H1 (cell line): ENCODE measurements around the gene PRKCD. TPM values are rescaled to one million over a fixed set of nuclear protein-coding genes. Genes with fewer than 3 reads are reported as not detected.
A peak's percentile ranks its signal among the peaks of the same experiment; 100 is the strongest.

Experiments used
- CTCF ChIA-PET: fragments of 300-600 bp; sonication (Branson Sonifier 250); formaldehyde crosslinking; loops from one replicate; lab custom pipeline; 2021; ENCODE audit not compliant: partially characterized antibody; lab: Charles Lee
- POLR2A ChIA-PET: fragments of 300-600 bp; sonication (Branson Sonifier 250); formaldehyde crosslinking; loops from one replicate; lab custom pipeline; 2021; ENCODE audit warnings: inconsistent platforms; ENCODE audit not compliant: partially characterized antibody; lab: Charles Lee
- DNase-seq, 2 experiments: peaks; one replicate each; pipeline versions ENCODE4 v3.0.0 to v3.0.0-alpha.2; 2010 to 2022; ENCODE audit warnings: low spot score in 2 of 2, low read depth in 1 of 2, mixed read lengths in 1 of 2
- FAIRE-seq: peaks from 2 replicates; lab custom pipeline; 2011; peaks lifted over from hg19 to GRCh38; lab: Jason Lieb, UNC
- H2AFZ ChIP-seq: 2 replicates; pipeline ENCODE4 v1.8.1; 2012; ENCODE audit warnings: low read length, inconsistent platforms
- H2AK5ac ChIP-seq: 2 replicates; pipeline ENCODE4 v1.6.1; 2013; ENCODE audit warnings: low read depth, low read length
- H2BK120ac ChIP-seq: replicated peaks from 2 replicates; pipeline ENCODE3; 2013; ENCODE audit warnings: low read depth, low read length, inconsistent platforms
- H2BK12ac ChIP-seq: 2 replicates; pipeline ENCODE4 v1.6.1; 2013; ENCODE audit warnings: low read depth, low read length
- H2BK15ac ChIP-seq: 2 replicates; pipeline ENCODE4 v1.6.1; 2013; ENCODE audit warnings: low read length
- H2BK20ac ChIP-seq: 2 replicates; pipeline ENCODE4 v1.6.1; 2013; ENCODE audit warnings: low read length
- H2BK5ac ChIP-seq: 2 replicates; pipeline ENCODE4 v1.6.1; 2013; ENCODE audit warnings: low read depth, low read length
- H3K14ac ChIP-seq: 2 replicates; pipeline ENCODE4 v1.6.1; 2013; ENCODE audit warnings: inconsistent platforms; ENCODE audit not compliant: insufficient read length
- H3K18ac ChIP-seq: 2 replicates; pipeline ENCODE4 v1.6.1; 2013; ENCODE audit warnings: low read length; ENCODE audit errors: extremely low read depth
- H3K23ac ChIP-seq: 2 replicates; pipeline ENCODE4 v1.6.1; 2013; ENCODE audit warnings: inconsistent platforms; ENCODE audit not compliant: insufficient read length
- H3K23me2 ChIP-seq: 2 replicates; pipeline ENCODE4 v1.6.1; 2013; ENCODE audit warnings: low read depth, low read length
- H3K27ac ChIP-seq: 2 replicates; pipeline ENCODE4 v1.6.1; 2011; ENCODE audit warnings: low read depth, low read length, inconsistent platforms
- H3K27me3 ChIP-seq, 4 experiments: replicated peaks in 1 of 4; 1 replicate in 1 of 4; 2 replicates in 3 of 4; pipeline versions ENCODE4 v1.6.1 to v1.8.1; 2011 to 2013; ENCODE audit warnings: low read length in 3 of 4, mild to moderate bottlenecking in 3 of 4, inconsistent platforms in 2 of 4, mixed read lengths in 2 of 4, moderate library complexity in 1 of 4; ENCODE audit not compliant: control insufficient read depth in 3 of 4, insufficient read depth in 3 of 4; ENCODE audit errors: extremely low read depth in 1 of 4
- H3K36me3 ChIP-seq, 4 experiments: 2 replicates each; pipeline versions ENCODE4 v1.6.1 to v1.8.1; 2011 to 2013; ENCODE audit warnings: mild to moderate bottlenecking in 4 of 4, low read length in 3 of 4, moderate library complexity in 2 of 4, control low read depth in 1 of 4, inconsistent platforms in 1 of 4; ENCODE audit not compliant: insufficient read depth in 4 of 4, control insufficient read depth in 2 of 4
- H3K4ac ChIP-seq: replicated peaks from 2 replicates; pipeline ENCODE3; 2013; ENCODE audit warnings: low read length, low read depth, mixed read lengths, inconsistent platforms; ENCODE audit not compliant: insufficient read length
- H3K4me1 ChIP-seq, 4 experiments: replicated peaks in 1 of 4; 1 replicate in 1 of 4; 2 replicates in 3 of 4; pipeline versions ENCODE4 v1.6.1 to v1.8.1; 2011 to 2013; ENCODE audit warnings: low read length in 3 of 4, inconsistent platforms in 2 of 4, mixed read lengths in 1 of 4; ENCODE audit not compliant: insufficient read depth in 4 of 4, control insufficient read depth in 3 of 4
- H3K4me2 ChIP-seq, 2 experiments: 2 replicates each; pipeline versions ENCODE4 v1.6.1 to v1.8.1; 2011 to 2013; ENCODE audit warnings: low read depth in 2 of 2, low read length in 2 of 2, control low read depth in 1 of 2, inconsistent platforms in 1 of 2, mild to moderate bottlenecking in 1 of 2; ENCODE audit not compliant: insufficient read depth in 1 of 2
- H3K4me3 ChIP-seq, 4 experiments: fragments of 200-600, 300-600 bp in 1 of 4; sonication (generic), shearing (Covaris generic), sonication (Bioruptor Twin) in 1 of 4; 2 replicates each; pipeline versions ENCODE4 v1.5.1 to v1.8.1; 2011 to 2016; ENCODE audit warnings: low read length in 4 of 4, low read depth in 3 of 4, control low read depth in 2 of 4, inconsistent platforms in 2 of 4, mild to moderate bottlenecking in 2 of 4, mixed read lengths in 1 of 4, moderate library complexity in 1 of 4; ENCODE audit not compliant: insufficient read depth in 2 of 4; ENCODE audit errors: extremely low read depth in 1 of 4
- H3K56ac ChIP-seq: replicated peaks from 2 replicates; pipeline ENCODE3; 2013; ENCODE audit warnings: low read depth, mild to moderate bottlenecking, mixed read lengths, low read length, inconsistent platforms; ENCODE audit not compliant: insufficient read length
- H3K79me1 ChIP-seq: 2 replicates; pipeline ENCODE4 v1.6.1; 2013; ENCODE audit warnings: low read depth, low read length, control low read depth
- H3K79me2 ChIP-seq, 2 experiments: 2 replicates each; pipeline versions ENCODE4 v1.6.1 to v1.8.1; 2012 to 2013; ENCODE audit warnings: low read length in 2 of 2, mild to moderate bottlenecking in 2 of 2, inconsistent platforms in 1 of 2; ENCODE audit not compliant: insufficient read depth in 2 of 2, control insufficient read depth in 1 of 2
- H3K9ac ChIP-seq, 4 experiments: replicated peaks in 1 of 4; 1 replicate in 1 of 4; 2 replicates in 3 of 4; pipeline versions ENCODE4 v1.6.1 to v1.8.1; 2011 to 2013; ENCODE audit warnings: low read depth in 3 of 4, low read length in 3 of 4, control low read depth in 2 of 4, mild to moderate bottlenecking in 2 of 4, moderate library complexity in 2 of 4, inconsistent platforms in 1 of 4; ENCODE audit errors: extremely low read depth in 1 of 4
- H3K9me3 ChIP-seq, 2 experiments: 2 replicates each; pipeline versions ENCODE4 v1.6.1 to v1.8.1; 2012 to 2013; ENCODE audit warnings: mild to moderate bottlenecking in 2 of 2, moderate library complexity in 2 of 2, control low read depth in 1 of 2, inconsistent platforms in 1 of 2, low read depth in 1 of 2, low read length in 1 of 2, mixed read lengths in 1 of 2; ENCODE audit not compliant: insufficient read depth in 2 of 2
- H4K20me1 ChIP-seq, 2 experiments: replicated peaks in 1 of 2; 2 replicates each; pipeline versions ENCODE3 to v1.8.1; 2011 to 2013; ENCODE audit warnings: inconsistent platforms in 2 of 2, low read length in 2 of 2, mild to moderate bottlenecking in 1 of 2; ENCODE audit not compliant: insufficient read depth in 2 of 2, control insufficient read depth in 1 of 2
- H4K5ac ChIP-seq: 2 replicates; pipeline ENCODE4 v1.6.1; 2013; ENCODE audit warnings: low read length, low read depth, mixed read lengths, inconsistent platforms; ENCODE audit not compliant: insufficient read length
- H4K8ac ChIP-seq: 2 replicates; pipeline ENCODE4 v1.8.0; 2013; ENCODE audit warnings: mild to moderate bottlenecking, moderate library complexity, low read length, inconsistent platforms; ENCODE audit not compliant: insufficient read depth; ENCODE audit errors: extremely low read depth
- H4K91ac ChIP-seq: replicated peaks from 2 replicates; pipeline ENCODE3; 2013; ENCODE audit warnings: low read length, mixed read lengths, inconsistent platforms; ENCODE audit not compliant: insufficient read length
- BACH1 ChIP-seq: IDR thresholded peaks from 2 replicates; pipeline ENCODE4 v1.6.1; 2012; ENCODE audit warnings: low read length, improper control_type of control experiment
- CBX5 ChIP-seq: fragments of 300-800, 300-1000 bp; sonication (generic); IDR thresholded peaks from 2 replicates; pipeline ENCODE4 v1.7.1; 2016; ENCODE audit warnings: antibody characterized with exemption, low read length, low read depth
- CEBPB ChIP-seq: IDR thresholded peaks from 2 replicates; pipeline ENCODE4 v1.6.1; 2012; ENCODE audit warnings: low read depth, low read length
- EZH2 ChIP-seq: fragments of 200-600 bp; sonication (generic); IDR thresholded peaks from 2 replicates; pipeline ENCODE4 v1.7.1; 2012; ENCODE audit warnings: low read depth, mild to moderate bottlenecking, moderate library complexity, low read length, inconsistent platforms; ENCODE audit not compliant: severe bottlenecking
- GTF2F1 ChIP-seq: IDR thresholded peaks from 2 replicates; pipeline ENCODE4 v1.6.1; 2012; ENCODE audit warnings: low read depth, low read length, improper control_type of control experiment, borderline replicate concordance
- HDAC6 ChIP-seq: IDR thresholded peaks from one replicate; pipeline ENCODE4 v1.7.1; 2012; ENCODE audit warnings: low read depth, mild to moderate bottlenecking, inconsistent platforms, low read length, moderate library complexity
- KDM1A ChIP-seq: fragments of 200-600, 300-600 bp; sonication (generic); IDR thresholded peaks from 2 replicates; pipeline ENCODE4 v1.7.1; 2016; ENCODE audit warnings: mild to moderate bottlenecking, low read length, borderline replicate concordance
- KDM5A ChIP-seq: fragments of 200-600 bp; IDR thresholded peaks from 2 replicates; pipeline ENCODE4 v1.7.1; 2012; ENCODE audit warnings: mild to moderate bottlenecking, low read length, inconsistent platforms, mixed read lengths
- NANOG ChIP-seq: IDR thresholded peaks from 2 replicates; pipeline ENCODE4 v1.6.1; 2011; ENCODE audit warnings: low read length, low read depth, mild to moderate bottlenecking, inconsistent platforms; ENCODE audit not compliant: insufficient read depth, poor library complexity, severe bottlenecking
- RFX5 ChIP-seq: IDR thresholded peaks from 2 replicates; pipeline ENCODE4 v1.6.1; 2011; ENCODE audit warnings: low read depth, low read length, improper control_type of control experiment, borderline replicate concordance
- SUZ12 ChIP-seq: fragments of 200-600 bp; sonication (generic); IDR thresholded peaks from 2 replicates; pipeline ENCODE4 v1.6.1; 2012; ENCODE audit warnings: mild to moderate bottlenecking, inconsistent platforms, low read length, moderate library complexity, mixed read lengths
- WGBS, 2 experiments: shearing (Covaris generic) in 1 of 2; methylation state at CpG; one replicate each; pipeline versions ENCODE4 v1.1.6 to v1.1.7; 2013 to 2015; ENCODE audit warnings: low lambda C conversion rate in 2 of 2, mixed read lengths in 2 of 2, inconsistent platforms in 1 of 2, low coverage in 1 of 2, missing lambda C conversion rate in 1 of 2; ENCODE audit not compliant: insufficient replicate concordance in 2 of 2, insufficient coverage in 1 of 2, insufficient read length in 1 of 2; ENCODE audit errors: extremely low coverage in 1 of 2, missing lambda C conversion rate in 1 of 2; 5-methylcytosine and 5-hydroxymethylcytosine counted together
- polyA plus RNA-seq, 7 experiments: library from polyadenylated mRNA; depleted of rRNA in 3 of 7; stranded (reverse) in 5 of 7; unstranded in 2 of 7; fragments of >200 nt in 5 of 7; fragments of 200-250 nt in 2 of 7; gene quantifications; 1 replicate in 5 of 7; 2 replicates in 1 of 7; 4 replicates in 1 of 7; pipeline versions ENCODE4 v1.2.1 to v1.2.3, GENCODE V29; 2011 to 2013; ENCODE audit warnings: missing spikeins in 2 of 7, mixed read lengths in 2 of 7
- total RNA-seq: library from RNA; stranded (reverse); fragmentation: NEBNext Ultra II Directional; extraction: Animal tissue kit (Norgen Biotek cat#: 25700); gene quantifications from 2 replicates; pipeline ENCODE4 v1.2.1, GENCODE V29; 2021

PRKCD gene
- total and polyA plus RNA-seq, 2 of the 8 experiments (the other 6 are each of a cell fraction or from before 2014, with no cell fraction given): 22.6 to 23.9 TPM

DNA sequence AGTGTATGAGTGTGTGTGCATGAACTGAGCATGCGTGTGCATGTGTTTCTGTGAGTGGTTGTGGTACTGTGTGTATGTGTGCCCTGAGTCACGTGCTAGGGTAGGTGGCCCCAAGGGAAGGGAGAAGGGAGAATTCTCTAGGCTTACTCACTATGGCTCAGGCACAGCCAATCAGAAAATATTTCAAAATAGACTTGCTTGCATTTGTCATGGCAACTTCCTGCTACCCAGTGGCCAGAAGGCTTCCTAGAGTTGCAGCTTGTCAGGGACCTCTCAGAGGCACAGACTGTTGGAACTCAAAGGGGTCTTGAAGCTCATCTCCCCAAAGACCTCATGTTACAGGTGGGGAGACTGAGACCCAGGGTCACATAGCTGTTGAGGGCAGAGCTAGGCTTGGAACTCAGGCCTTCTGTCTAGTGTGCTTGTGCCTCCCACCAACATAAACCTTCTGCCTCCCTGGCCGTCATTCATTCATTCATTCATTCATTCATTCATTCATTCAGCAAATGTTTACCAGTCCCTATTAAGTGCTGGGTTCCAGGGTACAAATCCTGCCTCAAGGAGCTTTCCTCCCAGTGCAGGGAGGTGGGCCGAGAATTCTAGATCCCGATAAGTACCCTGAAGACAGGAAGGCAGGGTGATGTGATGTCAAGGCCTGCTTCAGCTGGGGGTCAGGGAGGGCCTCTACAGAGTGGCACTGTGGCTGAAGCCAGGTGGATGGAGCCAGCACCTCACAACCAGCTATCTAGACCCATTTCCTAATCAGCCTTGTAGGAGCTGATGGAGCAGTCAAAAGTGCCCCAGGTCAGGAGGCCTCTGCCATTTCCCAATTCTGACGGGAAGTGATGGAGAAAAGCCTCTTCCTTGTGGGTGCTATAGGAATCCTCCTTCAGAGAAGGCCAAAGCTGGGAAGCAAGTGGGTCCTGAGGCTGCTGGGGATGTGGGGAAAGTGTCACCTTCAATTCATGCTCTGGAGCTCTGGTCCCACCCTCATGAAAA, 19.9 kb upstream of the PRKCD start:
- no peak overlapping the region for H3K23ac ChIP-seq
- no peak for FAIRE-seq
- no peaks in the 10 kb centered on the region; a peak in 1 of 8 replicates for H3K36me3 ChIP-seq
- WGBS, 2 experiments: 85% methylated on average over 6 of the region's 6 CpGs; no CpG with 5 or more reads in 1 of the 2 experiments
- no peak overlapping the region for H4K5ac ChIP-seq
- H3K9ac ChIP-seq: no peak overlapping the region
- no peaks in the 10 kb centered on the region; the same call in 1 of the 2 replicates for H3K23me2 ChIP-seq
- no peak overlapping the region; the same call in 1 of the 2 replicates for H2BK12ac ChIP-seq
- H2BK5ac ChIP-seq: peak overlapping the region; percentile 38; the same call in 1 of the 2 replicates
- ChIA-PET POLR2A (interaction anchor here (0.6 to 2.2 kb wide), 3 partner anchors 11 to 100 kb away, joined by 3 to 10 read pairs (median 3); partner anchors contain the start of gene RFT1), CTCF (interaction anchor here (0.8 to 2.7 kb wide), 10 partner anchors 8 to 54 kb away, joined by 3 to 21 read pairs (median 4); partner anchors contain the start of gene PRKCD)
- H2BK20ac ChIP-seq: no peak overlapping the region
- no peak overlapping the region for H4K91ac ChIP-seq
- H2AFZ ChIP-seq: no peak overlapping the region
- no peak overlapping the region for H3K14ac ChIP-seq
- no peak overlapping the region for H3K4me2 ChIP-seq
- no peaks in the 10 kb centered on the region for H3K9me3 ChIP-seq
- H3K79me1 ChIP-seq: no peaks in the 10 kb centered on the region; the same call in 1 of the 2 replicates
- H3K4ac ChIP-seq: no peak overlapping the region
- peak overlapping the region; percentile 31 for H4K8ac ChIP-seq
- H3K18ac ChIP-seq: no peak overlapping the region
- DNase-seq: no peak
- H3K79me2 ChIP-seq: no peaks in the 10 kb centered on the region
- H3K56ac ChIP-seq: no peak overlapping the region
- no peak overlapping the region for H3K27ac ChIP-seq
- peak overlapping the region; percentile 40 for H2BK15ac ChIP-seq
- H2AK5ac ChIP-seq: peak overlapping the region; percentile 77; the same call in 1 of the 2 replicates
- H3K4me1 ChIP-seq: no peaks in the 10 kb centered on the region; a peak in 1 of 7 replicates
- H4K20me1 ChIP-seq: peaks cover 0 to 4% of the 10 kb centered on the region in 2 experiments
- no peak overlapping the region for H2BK120ac ChIP-seq
- H3K4me3 ChIP-seq: no peak overlapping the region
- H3K27me3 ChIP-seq: no peaks in the 10 kb centered on the region
- TF ChIP-seq SUZ12: no peak
- TF ChIP-seq EZH2: no peak
- no peak for TF ChIP-seq RFX5
- TF ChIP-seq HDAC6: no peak
- no peak for TF ChIP-seq GTF2F1
- no peak for TF ChIP-seq CBX5
- TF ChIP-seq BACH1: no peak
- TF ChIP-seq CEBPB: no peak
- TF ChIP-seq NANOG: no peak
- no peak for TF ChIP-seq KDM5A
- TF ChIP-seq KDM1A: no peak
